ENCODE data around the gene CAP2.

The CAP2 gene

GRCh38 chr6:17457956-17458355, 64.6 kb downstream of the CAP2 start:
- no peak overlapping the region for H3K27ac ChIP-seq (ENCODE audit: low read depth, low read length, severe bottlenecking)
- no peak overlapping the region for H3K4me3 ChIP-seq (ENCODE audit: extremely low read depth, insufficient read depth, low read length, poor library complexity, severe bottlenecking)
- no peaks in the 10 kb centered on the region for H3K9me3 ChIP-seq (ENCODE audit: control insufficient read depth, low read length)
- H3K4me1 ChIP-seq (ENCODE audit: control insufficient read depth, insufficient read depth, low read length, poor library complexity, severe bottlenecking): peaks cover 2% of the 10 kb centered on the region
- H3K36me3 ChIP-seq (ENCODE audit: control insufficient read depth, insufficient read depth, low read length): peaks cover 32% of the 10 kb centered on the region
- whole genome bisulfite sequencing, 2 experiments (ENCODE audit: insufficient coverage in 2 of 2): 100% methylated on average over 1 of the region's 3 CpGs; no CpG with 5 or more reads in 1 of the 2 experiments

- Histone ChIP-seq H3K4me3 (ENCODE audit: extremely low read depth, insufficient read depth, low read length, poor library complexity, severe bottlenecking) (no peak overlapping the region), H3K27ac (ENCODE audit: low read depth, low read length, severe bottlenecking) (no peak overlapping the region), H3K9me3 (ENCODE audit: control insufficient read depth, low read length) (no peaks in the 10 kb centered on the region), H3K4me1 (ENCODE audit: control insufficient read depth, insufficient read depth, low read length, poor library complexity, severe bottlenecking) (peaks cover 2% of the 10 kb centered on the region), H3K36me3 (ENCODE audit: control insufficient read depth, insufficient read depth, low read length) (peaks cover 36% of the 10 kb centered on the region)
- 89 to 92% methylated on average over 2 to 3 of the region's 4 CpGs for WGBS, 2 experiments (ENCODE audit: insufficient coverage in 2 of 2)
These were observed 65.6 kb downstream of the CAP2 start for GRCh38 chr6:17458966-17459365.

DNA sequence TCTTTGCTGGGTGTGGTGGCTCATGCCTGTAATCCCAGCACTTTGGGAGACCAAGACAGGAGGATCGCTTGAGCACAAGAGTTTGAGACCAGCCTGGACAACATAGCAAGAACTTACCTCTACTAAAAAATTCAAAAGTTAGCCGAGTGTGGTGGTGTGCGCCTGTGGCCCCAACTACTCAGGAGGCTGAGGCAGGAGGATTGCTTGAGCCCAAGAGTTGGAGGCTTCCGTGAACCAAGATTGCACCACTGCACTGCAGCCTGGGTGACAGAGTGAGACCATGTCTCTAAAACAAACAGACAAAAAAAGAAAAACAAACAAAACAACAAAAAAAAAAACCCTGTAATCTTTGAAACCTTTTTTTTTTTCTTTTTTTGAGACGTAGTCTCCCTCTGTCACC, 67.5 kb downstream of the CAP2 start:
- no peaks in the 10 kb centered on the region for H3K9me3 ChIP-seq (ENCODE audit: control insufficient read depth, low read length)
- WGBS, 2 experiments (ENCODE audit: insufficient coverage in 2 of 2): 95 to 100% methylated on average over 4 of the region's 5 CpGs
- peaks cover 51% of the 10 kb centered on the region for H3K36me3 ChIP-seq (ENCODE audit: control insufficient read depth, insufficient read depth, low read length)
- no peak overlapping the region for H3K27ac ChIP-seq (ENCODE audit: low read depth, low read length, severe bottlenecking)
- H3K4me1 ChIP-seq (ENCODE audit: control insufficient read depth, insufficient read depth, low read length, poor library complexity, severe bottlenecking): no peaks in the 10 kb centered on the region
- H3K4me3 ChIP-seq (ENCODE audit: extremely low read depth, insufficient read depth, low read length, poor library complexity, severe bottlenecking): no peak overlapping the region

DNA sequence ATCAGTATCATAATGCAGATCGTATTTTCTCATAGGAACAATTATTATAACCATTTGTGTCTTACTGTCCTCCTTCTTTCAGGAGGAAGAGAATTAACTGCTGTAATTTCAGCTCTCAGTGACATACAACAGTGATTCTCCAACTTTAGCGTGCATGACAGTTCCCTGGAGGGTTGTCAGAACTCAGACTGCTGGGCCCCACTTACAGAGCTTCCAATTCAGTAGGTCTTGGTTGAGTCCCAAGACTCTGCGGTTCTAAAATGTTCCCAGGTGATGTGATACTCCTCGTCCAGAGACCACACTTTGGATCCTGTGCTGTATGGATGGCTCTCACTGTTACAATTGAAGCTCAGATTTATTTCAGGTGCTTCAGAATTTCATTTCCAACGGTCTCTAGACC, 72.8 kb downstream of the CAP2 start:
- Histone ChIP-seq H3K27ac (ENCODE audit: low read depth, low read length, severe bottlenecking) (no peak overlapping the region), H3K36me3 (ENCODE audit: control insufficient read depth, insufficient read depth, low read length) (peaks cover 59% of the 10 kb centered on the region), H3K9me3 (ENCODE audit: control insufficient read depth, low read length) (no peaks in the 10 kb centered on the region), H3K4me1 (ENCODE audit: control insufficient read depth, insufficient read depth, low read length, poor library complexity, severe bottlenecking) (no peaks in the 10 kb centered on the region), H3K4me3 (ENCODE audit: extremely low read depth, insufficient read depth, low read length, poor library complexity, severe bottlenecking) (no peak overlapping the region)
- WGBS, 2 experiments (ENCODE audit: insufficient coverage in 2 of 2): 96% methylated on average over 4 of the region's 5 CpGs

- Histone ChIP-seq H3K4me1 (ENCODE audit: control insufficient read depth, insufficient read depth, low read length, poor library complexity, severe bottlenecking) (no peaks in the 10 kb centered on the region), H3K36me3 (ENCODE audit: control insufficient read depth, insufficient read depth, low read length) (peaks cover 59% of the 10 kb centered on the region)
- WGBS, 2 experiments (ENCODE audit: insufficient coverage in 2 of 2): 100% methylated on average over 1 of the region's 3 CpGs; no CpG with 5 or more reads in 1 of the 2 experiments
These were observed 73.3 kb downstream of the CAP2 start for GRCh38 chr6:17466707-17467106.

DNA sequence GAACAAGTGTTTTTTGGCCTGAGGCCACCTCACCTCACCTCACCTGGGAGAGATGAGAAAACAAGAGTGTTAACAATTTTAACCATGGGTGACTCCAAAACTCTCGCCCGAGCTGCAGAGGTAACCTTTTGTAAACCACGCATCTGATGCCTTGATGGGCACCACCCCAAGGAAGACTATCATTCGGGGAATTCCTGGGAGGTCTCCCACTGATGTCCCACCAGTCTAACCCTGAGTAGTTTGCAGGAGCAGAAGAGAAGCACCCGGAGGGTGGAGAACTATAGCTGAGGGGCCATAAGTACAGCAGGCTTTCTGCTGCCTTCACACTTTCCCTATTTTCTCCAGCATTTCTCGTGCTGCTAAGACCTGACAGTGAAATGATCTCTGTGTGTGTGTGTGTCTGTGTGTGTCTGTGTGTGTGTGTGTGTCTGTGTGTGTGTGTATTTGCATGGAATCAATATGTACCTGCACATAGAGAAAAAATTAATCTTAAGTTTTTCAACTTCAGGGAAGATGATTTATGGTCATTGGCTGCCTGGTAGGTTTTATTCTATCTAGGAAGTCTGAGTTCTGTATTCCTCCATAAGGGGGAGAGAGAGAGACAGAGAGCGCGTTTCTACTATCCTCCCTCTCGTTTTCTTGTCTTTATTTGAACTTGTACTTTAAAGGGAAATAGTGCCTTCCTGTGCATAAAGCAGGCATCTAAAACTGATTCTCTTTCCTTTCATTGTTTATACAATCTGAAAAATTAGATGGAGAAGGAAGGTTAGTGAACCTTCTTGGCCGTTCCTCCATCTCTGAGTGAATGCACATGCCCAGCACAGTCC, 75.8 kb downstream of the CAP2 start:
- Histone ChIP-seq H3K4me3 (ENCODE audit: extremely low read depth, insufficient read depth, low read length, poor library complexity, severe bottlenecking) (no peak overlapping the region), H3K4me1 (ENCODE audit: control insufficient read depth, insufficient read depth, low read length, poor library complexity, severe bottlenecking) (peaks cover 12% of the 10 kb centered on the region), H3K27ac (ENCODE audit: low read depth, low read length, severe bottlenecking) (no peak overlapping the region), H3K9me3 (ENCODE audit: control insufficient read depth, low read length) (no peaks in the 10 kb centered on the region), H3K36me3 (ENCODE audit: control insufficient read depth, insufficient read depth, low read length) (peaks cover 48% of the 10 kb centered on the region)
- 97 to 100% methylated on average over 3 to 5 of the region's 10 CpGs for WGBS, 2 experiments (ENCODE audit: insufficient coverage in 2 of 2)

More at GRCh38 chr6:17466707-17467106, 73.3 kb downstream of the CAP2 start:
- Histone ChIP-seq H3K9me3 (ENCODE audit: control insufficient read depth, low read length) (no peaks in the 10 kb centered on the region), H3K4me3 (ENCODE audit: extremely low read depth, insufficient read depth, low read length, poor library complexity, severe bottlenecking) (no peak overlapping the region), H3K27ac (ENCODE audit: low read depth, low read length, severe bottlenecking) (no peak overlapping the region)

DNA sequence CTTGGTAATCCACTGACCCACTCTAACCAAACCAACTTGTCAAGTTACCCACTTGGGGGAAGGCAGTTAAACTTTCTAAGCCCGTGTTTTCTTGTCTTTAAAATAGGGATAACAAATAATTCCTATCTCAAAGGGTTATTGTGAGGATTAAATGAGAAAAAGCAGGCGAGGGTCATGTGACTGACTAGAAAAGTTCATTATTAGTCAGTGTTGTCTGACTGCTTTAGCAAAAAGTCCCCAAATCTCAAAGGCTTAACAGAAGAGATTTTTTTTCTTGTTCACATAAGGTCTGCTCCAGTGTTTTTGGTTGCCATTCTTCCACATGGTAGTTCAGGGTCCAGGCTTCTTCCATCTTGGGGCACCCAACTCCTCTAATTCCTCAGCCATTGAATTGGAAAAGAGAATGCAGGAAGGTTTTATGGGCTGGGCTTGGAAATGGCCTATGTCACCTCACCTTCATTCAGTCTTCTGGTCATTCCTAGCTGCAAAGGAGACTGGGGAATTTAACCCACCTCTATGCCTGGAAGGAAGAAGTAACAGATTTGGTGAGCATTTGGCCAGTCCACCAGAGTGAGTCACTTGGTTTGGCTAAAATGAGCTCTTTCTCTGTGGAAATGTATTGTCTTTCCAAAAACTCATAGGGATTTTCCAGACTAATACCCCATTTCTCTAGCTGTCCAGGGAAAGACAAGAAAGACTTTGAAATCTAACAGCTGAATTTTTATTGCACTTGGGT, 77.0 kb downstream of the CAP2 start:
- Histone ChIP-seq H3K4me3 (ENCODE audit: extremely low read depth, insufficient read depth, low read length, poor library complexity, severe bottlenecking) (no peak overlapping the region), H3K27ac (ENCODE audit: low read depth, low read length, severe bottlenecking) (no peak overlapping the region), H3K9me3 (ENCODE audit: control insufficient read depth, low read length) (no peaks in the 10 kb centered on the region), H3K4me1 (ENCODE audit: control insufficient read depth, insufficient read depth, low read length, poor library complexity, severe bottlenecking) (peaks cover 12% of the 10 kb centered on the region), H3K36me3 (ENCODE audit: control insufficient read depth, insufficient read depth, low read length) (peaks cover 36% of the 10 kb centered on the region)
- WGBS, 2 experiments (ENCODE audit: insufficient coverage in 2 of 2): 93% methylated on average over 2 of the region's 2 CpGs; no CpG with 5 or more reads in 1 of the 2 experiments

- Histone ChIP-seq H3K27ac (ENCODE audit: low read depth, low read length, severe bottlenecking) (no peak overlapping the region), H3K36me3 (ENCODE audit: control insufficient read depth, insufficient read depth, low read length) (peaks cover 31% of the 10 kb centered on the region), H3K9me3 (ENCODE audit: control insufficient read depth, low read length) (no peaks in the 10 kb centered on the region), H3K4me1 (ENCODE audit: control insufficient read depth, insufficient read depth, low read length, poor library complexity, severe bottlenecking) (peaks cover 12% of the 10 kb centered on the region), H3K4me3 (ENCODE audit: extremely low read depth, insufficient read depth, low read length, poor library complexity, severe bottlenecking) (no peak overlapping the region)
- 75 to 83% methylated on average over 1 of the region's 3 CpGs for WGBS, 2 experiments (ENCODE audit: insufficient coverage in 2 of 2)
These were observed 77.5 kb downstream of the CAP2 start for GRCh38 chr6:17470938-17471327.

DNA sequence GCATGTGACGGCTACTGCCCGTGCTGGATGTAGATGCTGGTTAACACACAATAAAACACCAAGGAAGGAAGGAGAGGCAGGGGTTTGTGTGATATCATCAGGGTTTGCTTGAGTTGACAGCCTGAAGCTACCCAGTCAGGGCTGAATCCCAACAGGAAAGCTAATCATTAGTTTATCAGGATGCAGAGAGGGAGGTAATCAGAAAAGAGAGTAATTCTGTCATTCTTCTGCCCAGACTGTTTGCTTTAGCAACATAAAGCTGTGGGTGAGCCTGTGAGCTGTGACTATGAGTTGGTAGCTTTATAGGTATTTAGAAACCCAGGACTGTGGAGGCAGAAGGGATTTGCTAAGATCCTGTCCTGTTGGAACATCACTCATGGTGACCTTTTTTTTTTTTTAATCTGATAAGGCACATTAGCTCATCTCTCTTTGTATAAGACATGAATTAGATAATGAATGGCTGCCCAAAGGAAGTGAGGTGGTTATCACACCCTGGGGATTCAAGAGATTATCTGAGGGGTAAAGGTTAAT, 79.3 kb downstream of the CAP2 start:
- Histone ChIP-seq H3K36me3 (ENCODE audit: control insufficient read depth, insufficient read depth, low read length) (peaks cover 15% of the 10 kb centered on the region), H3K4me1 (ENCODE audit: control insufficient read depth, insufficient read depth, low read length, poor library complexity, severe bottlenecking) (peaks cover 12% of the 10 kb centered on the region), H3K27ac (ENCODE audit: low read depth, low read length, severe bottlenecking) (peak overlapping the region; percentile 88), H3K4me3 (ENCODE audit: extremely low read depth, insufficient read depth, low read length, poor library complexity, severe bottlenecking) (no peak overlapping the region), H3K9me3 (ENCODE audit: control insufficient read depth, low read length) (no peaks in the 10 kb centered on the region)
- no CpG with 5 or more reads among the region's 2 CpGs for WGBS, 2 experiments (ENCODE audit: insufficient coverage in 2 of 2)

DNA sequence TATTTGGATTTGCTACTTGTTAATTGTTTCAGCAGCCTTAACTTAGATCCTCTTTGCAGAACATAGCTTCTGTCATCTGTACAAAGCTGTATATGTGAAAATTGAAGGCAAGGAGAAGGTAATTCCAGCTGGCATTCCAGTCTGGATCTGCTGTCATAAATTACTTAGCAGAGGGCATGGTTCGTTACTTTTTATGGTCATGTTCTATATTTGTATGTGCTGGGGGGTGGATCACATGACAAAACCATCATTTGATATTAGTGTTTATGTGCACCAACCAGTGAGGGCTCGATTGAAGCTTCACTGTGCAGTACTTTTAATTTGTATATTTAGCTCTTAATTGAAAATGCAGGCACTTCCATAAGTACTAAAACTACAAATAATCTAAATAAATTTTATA, 80.2 kb downstream of the CAP2 start:
- WGBS, 2 experiments (ENCODE audit: insufficient coverage in 2 of 2): no CpG with 5 or more reads among the region's 2 CpGs
- H3K4me1 ChIP-seq (ENCODE audit: control insufficient read depth, insufficient read depth, low read length, poor library complexity, severe bottlenecking): peaks cover 12% of the 10 kb centered on the region
- H3K36me3 ChIP-seq (ENCODE audit: control insufficient read depth, insufficient read depth, low read length): peaks cover 9% of the 10 kb centered on the region
- H3K9me3 ChIP-seq (ENCODE audit: control insufficient read depth, low read length): no peaks in the 10 kb centered on the region
- H3K27ac ChIP-seq (ENCODE audit: low read depth, low read length, severe bottlenecking): no peak overlapping the region
- H3K4me3 ChIP-seq (ENCODE audit: extremely low read depth, insufficient read depth, low read length, poor library complexity, severe bottlenecking): no peak overlapping the region

Data from mesodermal cell (in vitro differentiated cells).